ENCODE measurements around the gene RIPOR3. TPM values are rescaled to one million over a fixed set of nuclear protein-coding genes. Genes with fewer than 3 reads are reported as not detected.

The RIPOR3 gene
- total RNA-seq, 1 donor from 2014 or later: 5.1 TPM

- no peak for TF ChIP-seq CTCF (conservative IDR thresholded peaks at IDR 0.05)
- Mint-ChIP-seq H3K9me3 (no peaks in the 10 kb centered on the region), H3K4me3 (no peak overlapping the region), H3K27me3 (peaks cover 24% of the 10 kb centered on the region), H3K4me1 (ENCODE audit: unreplicated experiment) (peaks cover 24% of the 10 kb centered on the region), H3K27ac (no peak overlapping the region), H3K36me3 (no peaks in the 10 kb centered on the region)
- DNase-seq (ENCODE audit: extremely low spot score, unreplicated experiment): no peak
Measured at GRCh38 chr20:50686821-50687220, 4.5 kb downstream of the RIPOR3 start.

GRCh38 chr20:50683570-50683969, 7.8 kb downstream of the RIPOR3 start:
- H3K4me1 Mint-ChIP-seq (ENCODE audit: unreplicated experiment): peaks cover 17% of the 10 kb centered on the region
- H3K36me3 Mint-ChIP-seq: no peaks in the 10 kb centered on the region
- no peak overlapping the region for H3K27ac Mint-ChIP-seq
- H3K4me3 Mint-ChIP-seq: no peak overlapping the region
- no peak for DNase-seq (ENCODE audit: extremely low spot score, unreplicated experiment)
- H3K9me3 Mint-ChIP-seq: no peaks in the 10 kb centered on the region
- TF ChIP-seq CTCF (conservative IDR thresholded peaks at IDR 0.05): no peak
- H3K27me3 Mint-ChIP-seq: peaks cover 6% of the 10 kb centered on the region

GRCh38 chr20:50682947-50683530, 8.3 kb downstream of the RIPOR3 start:
- H3K4me1 Mint-ChIP-seq (ENCODE audit: unreplicated experiment): peaks cover 21% of the 10 kb centered on the region
- no peak overlapping the region for H3K4me3 Mint-ChIP-seq
- no peak for TF ChIP-seq CTCF (conservative IDR thresholded peaks at IDR 0.05)
- H3K27me3 Mint-ChIP-seq: peaks cover 4% of the 10 kb centered on the region
- H3K36me3 Mint-ChIP-seq: no peaks in the 10 kb centered on the region
- no peak overlapping the region for H3K27ac Mint-ChIP-seq
- DNase-seq (ENCODE audit: extremely low spot score, unreplicated experiment): no peak
- no peaks in the 10 kb centered on the region for H3K9me3 Mint-ChIP-seq

- TF ChIP-seq CTCF (conservative IDR thresholded peaks at IDR 0.05): no peak
- no peak overlapping the region for H3K4me3 Mint-ChIP-seq
Measured at GRCh38 chr20:50682065-50682464, 9.3 kb downstream of the RIPOR3 start.

GRCh38 chr20:50681359-50682064, 9.8 kb downstream of the RIPOR3 start:
- Mint-ChIP-seq H3K4me3 (no peak overlapping the region), H3K4me1 (ENCODE audit: unreplicated experiment) (peaks cover 14% of the 10 kb centered on the region), H3K9me3 (no peaks in the 10 kb centered on the region), H3K27me3 (peaks cover 6% of the 10 kb centered on the region), H3K36me3 (no peaks in the 10 kb centered on the region), H3K27ac (no peak overlapping the region)
- TF ChIP-seq CTCF (conservative IDR thresholded peaks at IDR 0.05): no peak
- DNase-seq (ENCODE audit: extremely low spot score, unreplicated experiment): no peak

More at GRCh38 chr20:50682065-50682464, 9.3 kb downstream of the RIPOR3 start:
- no peak for DNase-seq (ENCODE audit: extremely low spot score, unreplicated experiment)
- Mint-ChIP-seq H3K4me1 (ENCODE audit: unreplicated experiment) (peaks cover 18% of the 10 kb centered on the region), H3K27me3 (peaks cover 4% of the 10 kb centered on the region), H3K36me3 (no peaks in the 10 kb centered on the region), H3K9me3 (no peaks in the 10 kb centered on the region), H3K27ac (no peak overlapping the region)

Data from type B pancreatic cell (in vitro differentiated cells).